GM10266 (cell line): ENCODE data around the gene SCAMP2.

Source experiments
- DNase-seq: peaks from one replicate; pipeline ENCODE4 v3.0.0; 2012; ENCODE audit errors: extremely low spot score
- TF ChIP-seq, protein P1 (sequence below): IDR thresholded peaks from 2 replicates; pipeline ENCODE4 v1.5.1; 2012; ENCODE audit warnings: mild to moderate bottlenecking, low read depth; ENCODE audit not compliant: control insufficient read depth, insufficient read depth; ENCODE audit errors: missing control alignments

Gene SCAMP2

DNA sequence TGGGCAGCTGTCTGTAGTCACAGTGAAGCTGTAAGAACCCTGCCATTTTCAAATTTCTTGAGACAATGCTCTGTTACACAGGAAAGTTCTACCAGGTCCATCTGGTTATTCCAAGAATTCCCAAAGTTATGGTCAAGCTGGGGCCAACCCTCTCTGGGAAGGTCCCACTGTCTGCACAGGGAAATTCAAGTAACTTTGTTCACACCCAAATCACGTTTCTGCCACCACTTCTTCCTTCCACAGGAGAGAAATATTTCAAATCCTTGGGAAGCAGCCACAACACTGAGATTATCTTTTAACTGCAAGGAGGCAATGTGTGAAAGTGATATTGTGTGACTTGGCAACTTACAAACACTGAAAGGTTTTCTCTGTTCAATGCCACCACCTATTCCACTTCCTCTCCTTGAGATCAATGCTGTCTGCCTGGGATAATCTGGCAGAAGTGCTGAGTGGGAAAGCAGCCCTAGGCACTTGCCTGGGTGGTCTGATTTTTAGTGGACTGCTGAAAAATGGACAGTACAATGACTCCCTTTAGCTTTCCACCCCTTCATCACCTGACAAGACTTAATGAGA lies 5.6 kb downstream of the SCAMP2 start:
- TF ChIP-seq, protein P1, sequence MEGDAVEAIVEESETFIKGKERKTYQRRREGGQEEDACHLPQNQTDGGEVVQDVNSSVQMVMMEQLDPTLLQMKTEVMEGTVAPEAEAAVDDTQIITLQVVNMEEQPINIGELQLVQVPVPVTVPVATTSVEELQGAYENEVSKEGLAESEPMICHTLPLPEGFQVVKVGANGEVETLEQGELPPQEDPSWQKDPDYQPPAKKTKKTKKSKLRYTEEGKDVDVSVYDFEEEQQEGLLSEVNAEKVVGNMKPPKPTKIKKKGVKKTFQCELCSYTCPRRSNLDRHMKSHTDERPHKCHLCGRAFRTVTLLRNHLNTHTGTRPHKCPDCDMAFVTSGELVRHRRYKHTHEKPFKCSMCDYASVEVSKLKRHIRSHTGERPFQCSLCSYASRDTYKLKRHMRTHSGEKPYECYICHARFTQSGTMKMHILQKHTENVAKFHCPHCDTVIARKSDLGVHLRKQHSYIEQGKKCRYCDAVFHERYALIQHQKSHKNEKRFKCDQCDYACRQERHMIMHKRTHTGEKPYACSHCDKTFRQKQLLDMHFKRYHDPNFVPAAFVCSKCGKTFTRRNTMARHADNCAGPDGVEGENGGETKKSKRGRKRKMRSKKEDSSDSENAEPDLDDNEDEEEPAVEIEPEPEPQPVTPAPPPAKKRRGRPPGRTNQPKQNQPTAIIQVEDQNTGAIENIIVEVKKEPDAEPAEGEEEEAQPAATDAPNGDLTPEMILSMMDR, result no peak
- no peak for DNase-seq

DNA sequence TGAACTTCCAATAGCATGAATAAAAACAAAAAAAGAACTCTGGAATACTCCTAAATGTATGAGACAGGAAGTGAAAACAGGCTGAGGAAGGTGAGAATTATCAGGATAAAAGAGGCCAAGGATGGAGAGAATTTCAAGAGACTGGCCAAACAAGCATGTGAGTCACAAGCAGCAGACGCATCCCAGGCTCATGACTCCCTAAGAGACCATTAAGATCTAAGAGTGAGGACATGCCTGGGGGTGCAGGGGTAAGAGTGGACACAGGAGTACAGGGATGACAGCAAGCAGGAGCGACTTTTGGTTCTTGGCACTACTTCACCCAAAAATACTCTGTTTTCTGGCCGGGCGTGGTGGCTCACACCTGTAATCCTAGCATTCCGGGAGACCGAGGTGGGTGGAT lies 7.1 kb downstream of the SCAMP2 start:
- no peak for DNase-seq
- TF ChIP-seq, protein P1, result no peak

DNA sequence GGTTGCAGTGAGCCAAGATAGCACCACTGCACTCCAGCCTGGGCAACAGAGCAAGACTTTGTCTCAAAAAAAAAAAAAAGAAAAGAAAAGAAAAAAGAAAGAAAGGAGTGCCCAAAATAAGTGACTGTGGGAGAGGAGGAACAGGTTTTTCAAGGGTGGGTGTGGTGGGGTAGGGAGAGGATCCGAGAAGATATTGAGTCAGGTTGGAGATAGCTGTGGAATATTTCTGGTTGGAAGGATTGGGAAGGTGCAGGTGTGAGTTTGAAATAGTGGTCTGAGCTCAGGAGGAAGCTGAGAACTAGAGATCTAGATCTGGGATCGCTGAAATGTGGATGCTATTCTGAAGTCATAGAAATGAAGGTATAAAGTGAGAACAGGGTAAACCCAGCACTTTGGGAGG lies 7.8 kb downstream of the SCAMP2 start:
- TF ChIP-seq, protein P1, result no peak
- DNase-seq, result no peak

DNA sequence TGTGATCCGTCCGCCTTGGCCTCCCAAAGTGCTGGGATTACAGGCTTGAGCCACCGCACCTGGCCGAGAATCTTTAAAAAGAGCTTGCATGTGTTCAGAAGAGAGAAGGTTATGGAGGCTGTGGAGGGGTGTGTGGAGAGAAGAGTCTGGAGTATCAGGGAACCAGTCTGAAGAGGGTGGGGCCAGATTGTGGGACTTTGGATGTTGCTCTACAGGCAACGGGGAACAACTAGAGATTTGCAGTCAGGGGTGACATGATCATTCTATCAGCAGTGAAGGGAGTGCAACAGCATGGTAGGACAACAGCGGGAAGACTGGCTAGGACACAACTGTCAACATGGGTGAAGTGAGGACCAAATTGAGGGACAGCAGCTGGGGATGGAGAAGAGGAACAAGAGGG lies 8.9 kb downstream of the SCAMP2 start:
- DNase-seq, result no peak
- TF ChIP-seq, protein P1, result no peak

DNA sequence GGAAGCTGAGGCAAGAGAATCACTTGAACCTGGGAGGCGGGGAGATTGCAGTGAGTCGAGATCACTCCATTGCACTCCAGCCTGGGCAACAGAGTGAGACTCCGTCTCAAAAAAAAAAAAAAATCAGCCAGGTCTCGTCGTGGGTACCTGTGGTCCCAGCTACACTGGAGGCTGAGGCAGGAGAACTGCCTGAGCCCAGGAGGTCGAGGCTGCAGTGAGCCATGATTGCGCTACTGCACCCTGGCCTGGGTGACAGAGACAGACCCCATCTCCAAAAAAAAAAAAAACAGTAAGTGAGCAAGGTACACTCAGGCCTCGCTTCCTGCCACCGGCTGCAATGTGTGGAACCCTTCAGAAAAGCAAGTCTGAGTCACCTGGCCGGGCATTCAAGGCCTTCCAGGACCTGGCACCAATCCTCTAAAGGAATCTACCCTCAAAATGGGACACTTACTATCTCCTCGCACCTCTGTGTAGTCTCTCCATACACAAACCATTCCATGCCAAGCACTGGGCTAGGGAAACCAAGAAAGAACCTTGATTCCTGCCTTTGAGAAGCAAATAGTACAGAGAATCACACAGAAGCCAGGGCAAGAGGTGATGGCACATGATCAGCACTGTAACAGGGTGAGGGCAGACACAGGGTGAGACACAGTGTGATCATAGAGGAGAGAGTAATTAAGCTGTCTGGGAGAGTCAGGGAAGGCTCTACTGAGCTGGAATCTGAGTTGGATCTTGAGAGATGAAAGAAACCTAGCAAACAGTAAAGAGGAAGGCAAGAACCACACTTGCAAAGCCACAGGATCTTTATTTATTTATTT lies 9.7 kb downstream of the SCAMP2 start:
- DNase-seq, result no peak
- TF ChIP-seq, protein P1, result no peak

DNA sequence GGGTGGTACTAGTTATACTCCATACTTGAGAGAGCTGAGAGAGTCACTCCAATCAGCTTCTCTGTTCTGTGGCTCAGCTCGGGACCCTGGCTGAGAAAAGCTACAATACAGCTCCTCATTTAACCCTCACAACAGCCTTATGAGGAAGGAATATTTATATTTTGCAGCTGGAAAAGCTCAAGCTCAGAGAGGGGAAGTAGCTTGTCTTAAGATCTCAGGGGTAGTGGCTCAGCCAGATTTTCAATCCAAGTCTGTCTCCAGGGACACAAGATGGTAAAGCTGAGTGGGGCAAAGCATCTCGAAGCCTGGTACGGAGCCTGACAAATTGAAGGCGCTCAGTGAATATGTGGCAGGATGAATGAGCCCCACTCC lies 14.8 kb downstream of the SCAMP2 start:
- DNase-seq, result no peak
- TF ChIP-seq, protein P1, result no peak

DNA sequence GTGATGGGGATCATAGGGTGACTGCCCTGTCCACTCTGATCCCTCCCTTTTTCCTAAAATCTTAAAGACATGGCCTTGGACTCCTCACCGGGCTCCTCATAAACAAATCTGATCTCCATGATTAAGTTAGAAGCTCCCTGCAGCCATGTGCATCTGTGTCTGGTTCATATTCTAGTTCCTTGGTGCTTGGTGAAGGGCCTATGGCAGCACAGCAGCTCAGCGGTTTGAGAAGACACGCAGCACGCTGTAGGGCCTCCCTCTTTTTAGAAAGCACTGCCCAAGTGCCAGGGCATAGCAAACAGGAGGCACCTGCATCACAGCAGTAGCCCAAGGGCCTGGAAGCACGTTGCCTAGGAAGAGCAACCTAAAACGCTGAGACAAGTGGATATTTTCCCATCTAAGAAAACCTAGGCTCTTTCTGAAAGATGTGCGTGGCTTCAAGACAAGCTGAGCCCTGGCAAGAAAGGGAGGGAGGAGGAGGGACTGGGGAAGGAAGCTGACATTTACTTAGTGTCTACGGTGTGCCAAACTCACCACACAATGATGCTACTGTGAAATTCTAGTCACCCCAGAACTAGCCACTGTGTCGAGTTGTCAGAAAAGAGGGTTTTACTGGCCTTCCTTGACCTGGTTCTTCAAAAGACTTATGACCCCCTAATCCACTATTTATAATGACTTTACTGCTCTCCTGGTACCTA lies 15.3 kb downstream of the SCAMP2 start:
- TF ChIP-seq, protein P1, result no peak
- DNase-seq, result no peak
